Measurements from ENCODE around the gene CCDC86. TPM values are rescaled to one million over a fixed set of nuclear protein-coding genes. Genes with fewer than 3 reads are reported as not detected.

The CCDC86 gene
- total RNA-seq, 1 donor from 2014 or later: 26.3 TPM

GRCh38 chr11:60858236-60858635 is 16.3 kb downstream of the CCDC86 start:
- Histone ChIP-seq H3K36me3 (no peaks in the 10 kb centered on the region), H3K27ac (no peak overlapping the region), H3K4me3 (no peak overlapping the region), H3K4me1 (no peaks in the 10 kb centered on the region), H3K27me3 (no peaks in the 10 kb centered on the region), H3K9me3 (no peaks in the 10 kb centered on the region)
- DNase-seq (ENCODE audit: extremely low spot score in 2 of 2): no peak
- TF ChIP-seq POLR2AphosphoS5 (IDR thresholded peaks at IDR 0.05; ENCODE audit: insufficient read depth in 1 of 2, low read depth in 1 of 2) (no peak), POLR2A (IDR thresholded peaks at IDR 0.05) (no peak), CTCF (IDR thresholded peaks at IDR 0.05) (no peak)
- intact Hi-C loops (cut with DNase I): no loop called here

- Histone ChIP-seq H3K9me3 (no peaks in the 10 kb centered on the region), H3K27me3 (no peaks in the 10 kb centered on the region), H3K36me3 (no peaks in the 10 kb centered on the region), H3K4me1 (no peaks in the 10 kb centered on the region), H3K27ac (no peak overlapping the region), H3K4me3 (no peak overlapping the region)
- no peak for DNase-seq (ENCODE audit: extremely low spot score in 2 of 2)
- intact Hi-C loops (cut with DNase I): no loop called here
- no peak for TF ChIP-seq CTCF (IDR thresholded peaks at IDR 0.05)
- no peak for TF ChIP-seq POLR2A (IDR thresholded peaks at IDR 0.05)
- no peak for TF ChIP-seq POLR2AphosphoS5 (IDR thresholded peaks at IDR 0.05; ENCODE audit: insufficient read depth in 1 of 2, low read depth in 1 of 2)
These were observed 17.0 kb downstream of the CCDC86 start for GRCh38 chr11:60858731-60859464.

- Histone ChIP-seq H3K27ac (no peak overlapping the region), H3K27me3 (no peaks in the 10 kb centered on the region), H3K4me3 (no peak overlapping the region), H3K9me3 (no peaks in the 10 kb centered on the region), H3K36me3 (no peaks in the 10 kb centered on the region), H3K4me1 (no peaks in the 10 kb centered on the region)
- intact Hi-C loops (cut with DNase I): no loop called here
- TF ChIP-seq POLR2AphosphoS5 (IDR thresholded peaks at IDR 0.05; ENCODE audit: insufficient read depth in 1 of 2, low read depth in 1 of 2) (no peak), CTCF (IDR thresholded peaks at IDR 0.05) (no peak), POLR2A (IDR thresholded peaks at IDR 0.05) (no peak)
- DNase-seq (ENCODE audit: extremely low spot score in 2 of 2): no peak
These were observed 17.8 kb downstream of the CCDC86 start for GRCh38 chr11:60859616-60860250.

- no peak for DNase-seq (ENCODE audit: extremely low spot score in 2 of 2)
- Histone ChIP-seq H3K4me3 (no peak overlapping the region), H3K27ac (no peak overlapping the region), H3K9me3 (no peaks in the 10 kb centered on the region), H3K36me3 (no peaks in the 10 kb centered on the region), H3K4me1 (no peaks in the 10 kb centered on the region), H3K27me3 (no peaks in the 10 kb centered on the region)
- TF ChIP-seq CTCF (IDR thresholded peaks at IDR 0.05) (no peak), POLR2A (IDR thresholded peaks at IDR 0.05) (no peak), POLR2AphosphoS5 (IDR thresholded peaks at IDR 0.05; ENCODE audit: insufficient read depth in 1 of 2, low read depth in 1 of 2) (no peak)
- intact Hi-C loops (cut with DNase I): no loop called here
These were observed 19.0 kb downstream of the CCDC86 start for GRCh38 chr11:60860943-60861342.

- no peak overlapping the region for H3K4me3 ChIP-seq
- no peak for DNase-seq (ENCODE audit: extremely low spot score in 2 of 2)
- no peaks in the 10 kb centered on the region for H3K9me3 ChIP-seq
- no peaks in the 10 kb centered on the region for H3K36me3 ChIP-seq
- no peak overlapping the region for H3K27ac ChIP-seq
- no peaks in the 10 kb centered on the region for H3K4me1 ChIP-seq
- intact Hi-C loops (cut with DNase I): no loop called here
- no peak for TF ChIP-seq POLR2A (IDR thresholded peaks at IDR 0.05)
- TF ChIP-seq CTCF (IDR thresholded peaks at IDR 0.05): no peak
- H3K27me3 ChIP-seq: no peaks in the 10 kb centered on the region
These were observed 20.3 kb downstream of the CCDC86 start for GRCh38 chr11:60862171-60862570.

Data from vagina (tissue), 2 donors.